Loucy (cell line): ENCODE measurements around the gene KRT24.

Experiments used
- H2AFZ ChIP-seq: fragments of 200-600 bp; sonication (generic); 2 replicates; pipeline ENCODE4 v1.6.0; 2016; ENCODE audit warnings: antibody characterized with exemption, mild to moderate bottlenecking, low read length, moderate library complexity
- H3F3A ChIP-seq: fragments of 200-600 bp; 2 replicates; pipeline ENCODE4 v1.6.0; 2016; ENCODE audit warnings: antibody characterized with exemption, low read depth, mild to moderate bottlenecking
- H3K27me3 ChIP-seq: fragments of 200-600 bp; sonication (generic); 2 replicates; pipeline ENCODE4 v1.6.1; 2014; ENCODE audit warnings: low read length, mild to moderate bottlenecking; ENCODE audit not compliant: insufficient read depth, poor library complexity, severe bottlenecking
- H3K36me3 ChIP-seq: fragments of 200-600 bp; sonication (generic); 2 replicates; pipeline ENCODE4 v1.6.1; 2016; ENCODE audit warnings: low read length; ENCODE audit not compliant: insufficient read depth
- H3K4me1 ChIP-seq: fragments of 200-600 bp; sonication (generic); 2 replicates; pipeline ENCODE4 v1.5.1; 2014; ENCODE audit warnings: low read length, mild to moderate bottlenecking; ENCODE audit not compliant: insufficient read depth, poor library complexity, severe bottlenecking
- H3K4me2 ChIP-seq: fragments of 200-600 bp; sonication (generic); 2 replicates; pipeline ENCODE4 v1.6.0; 2014; ENCODE audit warnings: antibody characterized with exemption, low read length, low read depth, mild to moderate bottlenecking; ENCODE audit not compliant: poor library complexity, severe bottlenecking
- H3K4me3 ChIP-seq: fragments of 200-600 bp; sonication (generic); 2 replicates; pipeline ENCODE4 v1.5.1; 2014; ENCODE audit warnings: low read length, mild to moderate bottlenecking, mixed read lengths; ENCODE audit not compliant: poor library complexity, severe bottlenecking
- H3K79me2 ChIP-seq: fragments of 200-600 bp; sonication (generic); 2 replicates; pipeline ENCODE4 v1.6.1; 2014; ENCODE audit warnings: low read length; ENCODE audit not compliant: insufficient read depth
- H3K9ac ChIP-seq: fragments of 200-600 bp; sonication (generic); 2 replicates; pipeline ENCODE4 v1.6.0; 2014; ENCODE audit warnings: mild to moderate bottlenecking, low read depth, low read length, moderate library complexity; ENCODE audit not compliant: poor library complexity, severe bottlenecking
- H3K9me2 ChIP-seq: fragments of 200-600 bp; sonication (generic); replicated peaks from 2 replicates; pipeline ENCODE4 v1.6.1; 2016; ENCODE audit warnings: low read depth, low read length, mixed read lengths
- H3K9me3 ChIP-seq: fragments of 200-600 bp; sonication (generic); 2 replicates; pipeline ENCODE4 v1.6.1; 2014; ENCODE audit warnings: mild to moderate bottlenecking, antibody characterized with exemption, low read length, low read depth; ENCODE audit not compliant: insufficient read depth
- H4K20me1 ChIP-seq: fragments of 200-600 bp; sonication (generic); 2 replicates; pipeline ENCODE4 v1.6.0; 2014; ENCODE audit warnings: antibody characterized with exemption, low read length, mild to moderate bottlenecking; ENCODE audit not compliant: insufficient read depth, poor library complexity, severe bottlenecking
- CTCF ChIP-seq: fragments of 200-600 bp; sonication (generic); conservative IDR thresholded peaks from 2 replicates; pipeline ENCODE4 v1.5.1; 2014; ENCODE audit warnings: mild to moderate bottlenecking, antibody characterized with exemption, low read length
- EZH2phosphoT487 ChIP-seq: fragments of 200-600 bp; IDR thresholded peaks from 2 replicates; pipeline ENCODE4 v1.6.1; 2018; ENCODE audit warnings: antibody characterized with exemption, mild to moderate bottlenecking, moderate library complexity, borderline replicate concordance

The KRT24 gene

GRCh38 chr17:40707745-40708144 lies 4.2 kb upstream of the KRT24 start:
- H3K36me3 ChIP-seq, result no peaks in the 10 kb centered on the region
- H2AFZ ChIP-seq, result no peak overlapping the region
- H3K9me2 ChIP-seq, result no peaks in the 10 kb centered on the region
- H3F3A ChIP-seq, result no peaks in the 10 kb centered on the region
- no peaks in the 10 kb centered on the region for H3K9me3 ChIP-seq
- no peak overlapping the region for H3K9ac ChIP-seq
- H3K4me3 ChIP-seq, result no peak overlapping the region
- no peak overlapping the region for H3K4me2 ChIP-seq
- TF ChIP-seq CTCF (no peak), EZH2phosphoT487 (no peak)
- no peaks in the 10 kb centered on the region for H3K27me3 ChIP-seq
- H4K20me1 ChIP-seq, result no peaks in the 10 kb centered on the region
- no peaks in the 10 kb centered on the region for H3K79me2 ChIP-seq
- H3K4me1 ChIP-seq, result no peaks in the 10 kb centered on the region

DNA sequence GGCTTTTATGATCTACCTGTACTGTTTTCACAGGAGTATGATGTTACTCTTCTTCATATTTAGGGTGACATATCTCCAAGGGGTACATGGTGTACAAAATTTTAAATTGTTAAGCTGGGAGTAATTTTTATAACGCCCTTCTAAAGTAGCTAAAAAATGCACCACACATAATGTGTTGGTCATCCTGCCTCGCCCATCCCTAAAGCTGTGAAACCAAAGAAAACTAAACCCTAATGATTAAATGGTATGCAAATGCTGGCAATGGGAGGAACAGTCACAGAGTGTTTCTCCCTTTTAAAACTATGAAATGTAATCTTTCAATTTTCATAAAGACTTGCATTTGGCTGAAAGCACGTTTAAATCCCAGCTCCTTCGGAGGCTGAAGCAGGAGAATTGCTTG lies 2.0 kb upstream of the KRT24 start:
- Histone ChIP-seq H3K27me3 (no peaks in the 10 kb centered on the region), H4K20me1 (no peaks in the 10 kb centered on the region), H3F3A (no peaks in the 10 kb centered on the region), H2AFZ (no peak overlapping the region), H3K9ac (no peak overlapping the region), H3K36me3 (no peaks in the 10 kb centered on the region), H3K4me1 (no peaks in the 10 kb centered on the region), H3K4me3 (no peak overlapping the region), H3K9me3 (no peaks in the 10 kb centered on the region), H3K79me2 (no peaks in the 10 kb centered on the region), H3K4me2 (no peak overlapping the region), H3K9me2 (no peaks in the 10 kb centered on the region)
- no peak for TF ChIP-seq EZH2phosphoT487
- TF ChIP-seq CTCF, result no peak

DNA sequence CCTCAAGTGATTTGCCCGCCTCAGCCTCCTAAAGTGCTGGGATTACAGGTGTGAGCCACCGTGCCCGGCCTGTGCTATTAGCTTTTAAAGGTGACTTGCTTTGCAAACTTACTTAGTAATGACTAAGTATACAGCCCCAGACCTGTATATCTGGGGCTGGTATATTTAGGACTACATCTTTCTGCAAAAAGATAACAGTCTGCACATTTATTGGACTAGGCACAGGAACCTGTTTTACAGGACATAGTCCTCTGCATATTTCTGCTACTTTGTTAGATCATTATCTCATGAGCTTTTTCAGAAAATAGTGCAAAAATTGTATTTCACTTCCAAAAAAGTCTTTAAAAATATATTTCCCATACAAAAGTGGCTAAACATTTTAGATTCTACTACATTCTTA lies 1.3 kb downstream of the KRT24 start:
- Histone ChIP-seq H3K36me3 (no peaks in the 10 kb centered on the region), H4K20me1 (no peaks in the 10 kb centered on the region), H3F3A (no peaks in the 10 kb centered on the region), H3K4me3 (no peak overlapping the region), H3K27me3 (peaks cover 13% of the 10 kb centered on the region), H3K4me1 (no peaks in the 10 kb centered on the region), H3K9me2 (no peaks in the 10 kb centered on the region), H3K9me3 (no peaks in the 10 kb centered on the region), H3K9ac (no peak overlapping the region), H2AFZ (no peak overlapping the region), H3K79me2 (no peaks in the 10 kb centered on the region), H3K4me2 (no peak overlapping the region)
- no peak for TF ChIP-seq EZH2phosphoT487
- no peak for TF ChIP-seq CTCF
